Neural cell (in vitro differentiated cells): ENCODE measurements around the gene CPNE6. TPM values are rescaled to one million over a fixed set of nuclear protein-coding genes. Genes with fewer than 3 reads are reported as not detected.
A peak's percentile ranks its signal among the peaks of the same experiment; 100 is the strongest.

Source experiments
- H2AFZ ChIP-seq: fragments of 200-600, 300-800 bp; sonication (generic), shearing (Covaris generic); 2 replicates; pipeline ENCODE4 v1.6.0; 2014; ENCODE audit warnings: low read depth, mild to moderate bottlenecking, antibody characterized with exemption, low read length, moderate library complexity
- H3F3A ChIP-seq: fragments of 200-600 bp; shearing (Covaris generic); 2 replicates; pipeline ENCODE4 v1.6.1; 2016; ENCODE audit warnings: mild to moderate bottlenecking, moderate library complexity, mixed read lengths, antibody characterized with exemption, low read length; ENCODE audit not compliant: insufficient read depth, poor library complexity, severe bottlenecking
- H3K27ac ChIP-seq: fragments of 200-600, 300-800 bp; sonication (generic), shearing (Covaris generic); 2 replicates; pipeline ENCODE4 v1.5.1; 2014; ENCODE audit warnings: mild to moderate bottlenecking, low read length, moderate library complexity
- H3K27me3 ChIP-seq: fragments of 300-800, 200-600 bp; sonication (generic), shearing (Covaris generic); 2 replicates; pipeline ENCODE4 v1.6.0; 2014; ENCODE audit warnings: mild to moderate bottlenecking, low read depth, low read length, moderate library complexity; ENCODE audit not compliant: insufficient read depth
- H3K36me3 ChIP-seq: fragments of 300-800, 200-600 bp; sonication (generic), shearing (Covaris generic); 2 replicates; pipeline ENCODE4 v1.5.1; 2014; ENCODE audit warnings: mild to moderate bottlenecking, antibody characterized with exemption, low read length, moderate library complexity; ENCODE audit not compliant: insufficient read depth
- H3K4me2 ChIP-seq: fragments of 300-800, 200-600 bp; sonication (generic), shearing (Covaris generic); 2 replicates; pipeline ENCODE4 v1.6.0; 2014; ENCODE audit warnings: mild to moderate bottlenecking, low read length
- H3K4me3 ChIP-seq: fragments of 300-800, 200-600 bp; sonication (generic), shearing (Covaris generic); 2 replicates; pipeline ENCODE4 v1.5.1; 2014; ENCODE audit warnings: mild to moderate bottlenecking, low read length, moderate library complexity
- H3K79me2 ChIP-seq: fragments of 200-600 bp; shearing (Covaris generic); replicated peaks from 2 replicates; pipeline ENCODE4 v1.6.0; 2014; ENCODE audit warnings: mild to moderate bottlenecking, low read length, moderate library complexity; ENCODE audit not compliant: insufficient read depth
- H3K9ac ChIP-seq: fragments of 300-800, 200-600 bp; sonication (generic), shearing (Covaris generic); 2 replicates; pipeline ENCODE4 v1.6.1; 2016; ENCODE audit warnings: mild to moderate bottlenecking, low read length, mixed read lengths
- H3K9me2 ChIP-seq: fragments of 200-600 bp; shearing (Covaris generic); 2 replicates; pipeline ENCODE4 v1.6.1; 2016; ENCODE audit warnings: mild to moderate bottlenecking, low read length, mixed read lengths; ENCODE audit not compliant: insufficient read depth
- H3K9me3 ChIP-seq: fragments of 200-600, 300-800 bp; sonication (generic), shearing (Covaris generic); 2 replicates; pipeline ENCODE4 v1.6.1; 2016; ENCODE audit warnings: mild to moderate bottlenecking, mixed run types, low read length, moderate library complexity, mixed read lengths
- H4K20me1 ChIP-seq: fragments of 200-600 bp; shearing (Covaris generic); 2 replicates; pipeline ENCODE4 v1.6.1; 2016; ENCODE audit warnings: mild to moderate bottlenecking, mixed run types; ENCODE audit not compliant: insufficient read depth
- CTCF ChIP-seq: fragments of 450-650 bp; IDR thresholded peaks from 2 replicates; pipeline ENCODE4 v1.5.1; 2014; ENCODE audit warnings: antibody characterized with exemption, mild to moderate bottlenecking, moderate library complexity; ENCODE audit not compliant: poor library complexity, severe bottlenecking
- EP300 ChIP-seq: fragments of 450-650 bp; conservative IDR thresholded peaks from 2 replicates; pipeline ENCODE4 v1.6.1; 2014; ENCODE audit warnings: antibody characterized with exemption, mild to moderate bottlenecking, moderate library complexity; ENCODE audit not compliant: poor library complexity, severe bottlenecking
- EZH2 ChIP-seq: fragments of 200-600, 300-800 bp; shearing (Covaris generic), sonication (generic); IDR thresholded peaks from 2 replicates; pipeline ENCODE4 v1.6.1; 2014; ENCODE audit warnings: antibody characterized with exemption, low read length, borderline replicate concordance, mild to moderate bottlenecking; ENCODE audit not compliant: insufficient read depth, poor library complexity, severe bottlenecking
- MXI1 ChIP-seq: fragments of 450-650 bp; conservative IDR thresholded peaks from 2 replicates; pipeline ENCODE4 v1.6.1; 2014; ENCODE audit warnings: antibody characterized with exemption, mild to moderate bottlenecking; ENCODE audit not compliant: poor library complexity, severe bottlenecking
- POLR2AphosphoS5 ChIP-seq: IDR thresholded peaks from 2 replicates; pipeline ENCODE4 v1.6.1; 2012
- RAD21 ChIP-seq: fragments of 450-650 bp; conservative IDR thresholded peaks from 2 replicates; pipeline ENCODE4 v1.6.1; 2014; ENCODE audit warnings: antibody characterized with exemption, mild to moderate bottlenecking, moderate library complexity
- REST ChIP-seq: IDR thresholded peaks from 2 replicates; pipeline ENCODE4 v1.6.1; 2012; ENCODE audit warnings: borderline replicate concordance
- SMC3 ChIP-seq: fragments of 450-650 bp; conservative IDR thresholded peaks from 2 replicates; pipeline ENCODE4 v1.6.1; 2014; ENCODE audit warnings: antibody characterized with exemption, mild to moderate bottlenecking, moderate library complexity; ENCODE audit not compliant: poor library complexity
- TAF1 ChIP-seq: IDR thresholded peaks from 2 replicates; pipeline ENCODE4 v1.6.1; 2012; ENCODE audit warnings: low read depth
- polyA plus RNA-seq: library from polyadenylated mRNA; depleted of rRNA; stranded (reverse); fragments of >200 nt; gene quantifications from 2 replicates; pipeline ENCODE4 v1.2.3, GENCODE V29; 2014

CPNE6 gene
- polyA plus RNA-seq, 1 donor from 2014 or later, result 4.1 TPM

GRCh38 chr14:24053548-24054323 is 17.6 kb upstream of the CPNE6 start:
- Histone ChIP-seq H3K9me2 (no peaks in the 10 kb centered on the region), H2AFZ (no peak overlapping the region), H3K79me2 (peaks cover 11% of the 10 kb centered on the region), H3K4me3 (peak overlapping the region; percentile 99), H3K36me3 (no peaks in the 10 kb centered on the region), H3K27ac (no peak overlapping the region), H3K9me3 (no peaks in the 10 kb centered on the region), H3K9ac (peak overlapping the region; percentile 94), H3K27me3 (no peaks in the 10 kb centered on the region), H4K20me1 (no peaks in the 10 kb centered on the region), H3F3A (no peaks in the 10 kb centered on the region), H3K4me2 (no peak overlapping the region)
- TF ChIP-seq CTCF, result no peak
- no peak for TF ChIP-seq REST
- TF ChIP-seq RAD21, result no peak
- no peak for TF ChIP-seq EZH2
- no peak for TF ChIP-seq MXI1
- no peak for TF ChIP-seq POLR2AphosphoS5
- no peak for TF ChIP-seq SMC3
- no peak for TF ChIP-seq TAF1
- no peak for TF ChIP-seq EP300

- Histone ChIP-seq H4K20me1 (no peaks in the 10 kb centered on the region), H3K36me3 (no peaks in the 10 kb centered on the region), H3K4me2 (no peak overlapping the region), H3K9ac (no peak overlapping the region), H3K27me3 (no peaks in the 10 kb centered on the region), H3F3A (no peaks in the 10 kb centered on the region), H3K27ac (no peak overlapping the region), H2AFZ (no peak overlapping the region), H3K79me2 (peaks cover 11% of the 10 kb centered on the region), H3K4me3 (no peak overlapping the region), H3K9me2 (no peaks in the 10 kb centered on the region), H3K9me3 (no peaks in the 10 kb centered on the region)
- no peak for TF ChIP-seq EZH2
These were observed 17.1 kb upstream of the CPNE6 start for GRCh38 chr14:24054324-24054641.

- no peak overlapping the region for H3K4me3 ChIP-seq
- no peaks in the 10 kb centered on the region for H3K9me2 ChIP-seq
- H3K4me2 ChIP-seq, result no peak overlapping the region
- no peaks in the 10 kb centered on the region for H4K20me1 ChIP-seq
- TF ChIP-seq MXI1, result no peak
- no peak for TF ChIP-seq SMC3
- no peak for TF ChIP-seq EZH2
- no peak for TF ChIP-seq EP300
- TF ChIP-seq REST, result no peak
- TF ChIP-seq TAF1, result no peak
- no peak for TF ChIP-seq RAD21
- TF ChIP-seq POLR2AphosphoS5, result no peak
- TF ChIP-seq CTCF, result no peak
- no peaks in the 10 kb centered on the region for H3F3A ChIP-seq
- no peak overlapping the region for H3K27ac ChIP-seq
- H3K9ac ChIP-seq, result no peak overlapping the region
- no peak overlapping the region for H2AFZ ChIP-seq
- no peaks in the 10 kb centered on the region for H3K36me3 ChIP-seq
- peaks cover 11% of the 10 kb centered on the region for H3K79me2 ChIP-seq
- H3K9me3 ChIP-seq, result no peaks in the 10 kb centered on the region
- H3K27me3 ChIP-seq, result no peaks in the 10 kb centered on the region
These were observed 16.7 kb upstream of the CPNE6 start for GRCh38 chr14:24054646-24055045.
